ENCODE results near the gene CSRP3. TPM values are rescaled to one million over a fixed set of nuclear protein-coding genes. Genes with fewer than 3 reads are reported as not detected.

Gene CSRP3
- total and polyA plus RNA-seq, 2 donors (not counting 3 experiments of a cell fraction or from before 2014, with no cell fraction given) = not detected

DNA sequence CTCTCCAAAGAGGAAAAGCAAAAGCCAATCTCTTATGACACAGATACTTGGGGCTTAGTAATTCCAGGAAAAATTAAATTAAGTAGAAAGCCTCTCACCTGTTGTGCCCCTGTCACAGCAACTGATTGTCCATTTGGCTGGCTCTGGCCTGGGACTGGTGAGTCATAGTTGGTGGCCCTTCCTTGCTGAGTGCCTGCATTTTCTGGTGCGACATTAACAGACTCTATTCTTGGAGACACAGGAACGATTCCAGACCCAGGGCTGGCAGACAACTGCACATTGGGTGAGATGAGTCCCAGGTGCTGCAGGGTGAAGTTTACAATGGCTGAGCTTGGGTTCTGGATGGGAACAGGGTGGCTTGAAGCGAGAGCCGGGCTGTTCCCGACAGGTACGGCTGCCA lies 23.3 kb upstream of the CSRP3 start:
- FAIRE-seq (no peak), DNase-seq (ENCODE audit: low read depth, low spot score) (no peak)
- Histone ChIP-seq H3K4me1 (ENCODE audit: control insufficient read depth, extremely low read depth, insufficient read depth, low read length) (peaks cover 5% of the 10 kb centered on the region), H3K9me1 (replicated peaks; ENCODE audit: control insufficient read depth, extremely low read depth, insufficient read depth, low read length) (no peaks in the 10 kb centered on the region), H4K20me1 (replicated peaks; ENCODE audit: control insufficient read depth, extremely low read depth, insufficient read depth, low read length) (no peaks in the 10 kb centered on the region), H3K9ac (replicated peaks; ENCODE audit: extremely low read depth, insufficient read depth, low read length) (no peak overlapping the region), H3K27me3 (ENCODE audit: control insufficient read depth in 2 of 2, insufficient read depth in 2 of 2, low read length in 2 of 2) (no peaks in the 10 kb centered on the region), H3K36me3 (ENCODE audit: control insufficient read depth in 2 of 2, extremely low read depth in 1 of 2, insufficient read depth in 2 of 2, low read length in 2 of 2) (peaks cover 8 to 16% of the 10 kb centered on the region in 2 experiments), H3K9me3 (replicated peaks; ENCODE audit: control insufficient read depth, insufficient read depth, low read length) (no peaks in the 10 kb centered on the region), H3K4me3 (replicated peaks in 1 of 3; ENCODE audit: insufficient read depth in 1 of 3, low read depth in 1 of 3, low read length in 3 of 3) (no peak overlapping the region), H3K79me2 (ENCODE audit: control insufficient read depth, insufficient read depth, low read length) (no peaks in the 10 kb centered on the region), H3K27ac (ENCODE audit: insufficient read depth, low read depth, low read length) (no peak overlapping the region), H3K4me2 (ENCODE audit: insufficient read depth, low read length) (no peak overlapping the region), H2AFZ (ENCODE audit: low read depth, low read length) (no peak overlapping the region)
- TF ChIP-seq CTCF (IDR thresholded peaks at IDR 0.05; ENCODE audit: extremely low read depth in 1 of 2, insufficient read depth in 1 of 2, low read depth in 1 of 2, low read length in 2 of 2) = no peak
- TF ChIP-seq GATA2 (IDR thresholded peaks at IDR 0.05; ENCODE audit: insufficient read depth, insufficient read length, low read depth, low read length) = no peak
- TF ChIP-seq POLR2A (IDR thresholded peaks at IDR 0.05; ENCODE audit: low read depth, low read length) = no peak
- TF ChIP-seq, protein P1, sequence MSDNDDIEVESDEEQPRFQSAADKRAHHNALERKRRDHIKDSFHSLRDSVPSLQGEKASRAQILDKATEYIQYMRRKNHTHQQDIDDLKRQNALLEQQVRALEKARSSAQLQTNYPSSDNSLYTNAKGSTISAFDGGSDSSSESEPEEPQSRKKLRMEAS (IDR thresholded peaks at IDR 0.05; ENCODE audit: insufficient read depth, insufficient read length) = no peak
- no peak for TF ChIP-seq FOS (IDR thresholded peaks at IDR 0.05; ENCODE audit: borderline replicate concordance, insufficient read depth, low read length)
- TF ChIP-seq POLR2AphosphoS5 (IDR thresholded peaks at IDR 0.05; ENCODE audit: insufficient read depth, low read depth, low read length) = no peak
- no peak for TF ChIP-seq EZH2 (IDR thresholded peaks at IDR 0.05; ENCODE audit: borderline replicate concordance, low read depth, low read length, severe bottlenecking)
- TF ChIP-seq MYC (IDR thresholded peaks at IDR 0.05; ENCODE audit: low read depth, low read length) = no peak
- no peak for TF ChIP-seq JUN (IDR thresholded peaks at IDR 0.05; ENCODE audit: borderline replicate concordance, insufficient read depth, insufficient read length, low read depth)
- intact Hi-C loops (cut with micrococcal nuclease) (no loop called here), dilution Hi-C loops (cut with MboI; ENCODE audit: extremely low pct_ligation_motif_present, low sequenced_read_pairs) (no loop called here)
- ChIA-PET POLR2A (no interaction called here), CTCF (interaction anchor here (0.7 kb wide), 1 partner anchor 10 kb away, joined by 3 read pairs; no protein-coding TSS in a partner anchor)
- BruUV-seq (replicated peaks) = no TSS peak

Measured in endothelial cell of umbilical vein (primary cell).